Measurements from ENCODE around the gene EP400. TPM values are rescaled to one million over a fixed set of nuclear protein-coding genes. Genes with fewer than 3 reads are reported as not detected.

The EP400 gene
- total and polyA plus RNA-seq, 12 donors: 6.6 to 20.5 (median 18.9) TPM

GRCh38 chr12:132033627-132034026 is 83.9 kb downstream of the EP400 start:
- H3K27me3 ChIP-seq: no peaks in the 10 kb centered on the region
- H3K36me3 ChIP-seq: peaks cover 0 to 100% (median 83%) of the 10 kb centered on the region in 9 donors
- H3K27ac ChIP-seq: no peak overlapping the region
- H3K9me3 ChIP-seq: no peaks in the 10 kb centered on the region
- peaks cover 0 to 21% (median 3%) of the 10 kb centered on the region in 9 donors for H3K4me1 ChIP-seq
- 95% methylated on average over 5 of the region's 5 CpGs for WGBS, 2 donors
- TF ChIP-seq, protein P1, sequence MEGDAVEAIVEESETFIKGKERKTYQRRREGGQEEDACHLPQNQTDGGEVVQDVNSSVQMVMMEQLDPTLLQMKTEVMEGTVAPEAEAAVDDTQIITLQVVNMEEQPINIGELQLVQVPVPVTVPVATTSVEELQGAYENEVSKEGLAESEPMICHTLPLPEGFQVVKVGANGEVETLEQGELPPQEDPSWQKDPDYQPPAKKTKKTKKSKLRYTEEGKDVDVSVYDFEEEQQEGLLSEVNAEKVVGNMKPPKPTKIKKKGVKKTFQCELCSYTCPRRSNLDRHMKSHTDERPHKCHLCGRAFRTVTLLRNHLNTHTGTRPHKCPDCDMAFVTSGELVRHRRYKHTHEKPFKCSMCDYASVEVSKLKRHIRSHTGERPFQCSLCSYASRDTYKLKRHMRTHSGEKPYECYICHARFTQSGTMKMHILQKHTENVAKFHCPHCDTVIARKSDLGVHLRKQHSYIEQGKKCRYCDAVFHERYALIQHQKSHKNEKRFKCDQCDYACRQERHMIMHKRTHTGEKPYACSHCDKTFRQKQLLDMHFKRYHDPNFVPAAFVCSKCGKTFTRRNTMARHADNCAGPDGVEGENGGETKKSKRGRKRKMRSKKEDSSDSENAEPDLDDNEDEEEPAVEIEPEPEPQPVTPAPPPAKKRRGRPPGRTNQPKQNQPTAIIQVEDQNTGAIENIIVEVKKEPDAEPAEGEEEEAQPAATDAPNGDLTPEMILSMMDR (IDR thresholded peaks at IDR 0.05): no peak
- no peak overlapping the region for H3K4me3 ChIP-seq
- intact Hi-C loops (cut with DNase I): no loop called here
- no peak for DNase-seq
- no peak for ATAC-seq

DNA sequence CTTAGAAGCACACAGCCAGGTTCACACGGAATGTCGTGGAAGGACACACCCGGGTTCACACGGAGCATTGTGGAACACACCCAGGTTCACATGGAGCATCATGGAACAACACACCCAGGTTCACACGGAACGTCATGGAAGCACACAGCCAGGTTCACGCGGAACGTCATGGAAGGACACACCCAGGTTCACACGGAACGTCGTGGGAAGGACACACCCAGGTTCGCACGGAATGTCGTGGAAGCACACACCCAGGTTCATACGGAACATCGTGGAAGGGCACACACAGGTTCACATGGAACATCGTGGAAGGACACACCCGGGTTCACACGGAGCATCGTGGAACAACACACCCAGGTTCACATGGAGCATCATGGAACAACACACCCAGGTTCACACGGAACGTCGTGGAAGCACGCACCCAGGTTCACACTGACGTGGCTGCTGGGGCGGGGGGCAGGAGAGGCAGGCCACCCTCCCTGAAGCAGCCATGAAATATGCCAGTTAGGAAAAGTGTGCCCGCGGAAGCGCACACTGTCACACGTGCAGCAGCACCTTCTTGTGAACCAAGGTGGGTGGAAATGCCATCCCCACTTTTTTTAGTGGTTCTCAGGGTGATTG is 86.4 kb downstream of the EP400 start:
- peaks cover 0 to 99% (median 76%) of the 10 kb centered on the region in 9 donors for H3K36me3 ChIP-seq
- intact Hi-C loops (cut with DNase I): no loop called here
- H3K27me3 ChIP-seq: no peaks in the 10 kb centered on the region
- H3K4me1 ChIP-seq: peaks cover 0 to 11% (median 0%) of the 10 kb centered on the region in 9 donors
- 94 to 96% methylated on average over 31 of the region's 31 CpGs for WGBS, 2 donors
- no peak for ATAC-seq
- TF ChIP-seq, protein P1 (IDR thresholded peaks at IDR 0.05): no peak
- H3K9me3 ChIP-seq: no peaks in the 10 kb centered on the region
- no peak overlapping the region for H3K27ac ChIP-seq
- no peak overlapping the region for H3K4me3 ChIP-seq
- DNase-seq: no peak

GRCh38 chr12:132040906-132041606 is 91.3 kb downstream of the EP400 start:
- WGBS, 2 donors: 91 to 92% methylated on average over 20 of the region's 20 CpGs
- H3K4me3 ChIP-seq: no peak overlapping the region
- H3K27me3 ChIP-seq: no peaks in the 10 kb centered on the region
- intact Hi-C loops (cut with DNase I): no loop called here
- no peak overlapping the region for H3K27ac ChIP-seq
- H3K9me3 ChIP-seq: no peaks in the 10 kb centered on the region
- H3K4me1 ChIP-seq: no peaks in the 10 kb centered on the region
- peaks cover 0 to 99% (median 64%) of the 10 kb centered on the region in 9 donors for H3K36me3 ChIP-seq
- DNase-seq: no peak
- TF ChIP-seq, protein P1 (IDR thresholded peaks at IDR 0.05): no peak
- ATAC-seq: peak in 1 of 8 donors; percentile 19

DNA sequence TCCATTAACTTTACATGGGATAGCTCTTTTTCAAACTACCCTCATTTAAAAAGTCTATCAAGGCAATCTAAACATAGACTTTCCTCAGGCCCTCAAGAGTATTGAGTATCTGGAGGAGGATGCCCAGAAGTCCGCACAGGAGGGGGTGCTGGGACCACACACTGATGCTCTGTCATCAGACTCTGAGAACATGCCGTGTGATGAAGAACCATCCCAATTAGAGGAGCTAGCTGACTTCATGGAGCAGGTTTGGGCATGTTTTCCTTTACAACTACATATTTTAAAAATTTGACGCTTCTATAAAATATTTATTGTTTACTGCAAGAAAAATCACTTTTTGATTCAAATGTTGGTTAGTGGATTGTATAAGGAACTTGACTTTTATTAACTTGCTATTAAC is 93.5 kb downstream of the EP400 start:
- no peak overlapping the region for H3K4me3 ChIP-seq
- DNase-seq (no peak), ATAC-seq (no peak)
- H3K4me1 ChIP-seq: no peaks in the 10 kb centered on the region
- intact Hi-C loops (cut with DNase I): no loop called here
- peaks cover 5 to 98% (median 56%) of the 10 kb centered on the region in 9 donors for H3K36me3 ChIP-seq
- H3K27ac ChIP-seq: no peak overlapping the region
- no peaks in the 10 kb centered on the region for H3K27me3 ChIP-seq
- WGBS, 2 donors: 86 to 94% methylated on average over 3 of the region's 3 CpGs
- no peaks in the 10 kb centered on the region for H3K9me3 ChIP-seq
- TF ChIP-seq, protein P1 (IDR thresholded peaks at IDR 0.05): no peak

Measured in heart right ventricle (tissue), 16 donors.